ENCODE data around the gene TMPRSS15. TPM values are rescaled to one million over a fixed set of nuclear protein-coding genes. Genes with fewer than 3 reads are reported as not detected.

Gene TMPRSS15
- total and polyA plus RNA-seq, 4 donors: not detected

- no peaks in the 10 kb centered on the region for H3K36me3 ChIP-seq (ENCODE audit: control insufficient read depth in 4 of 4, insufficient read depth in 3 of 4, low read depth in 1 of 4, low read length in 3 of 4)
- H3K9ac ChIP-seq (ENCODE audit: low read depth in 1 of 2, low read length in 2 of 2): no peak overlapping the region
- H3K27me3 ChIP-seq (ENCODE audit: control insufficient read depth in 4 of 4, insufficient read depth in 4 of 4, low read length in 3 of 4): no peaks in the 10 kb centered on the region
- no peaks in the 10 kb centered on the region for H3K4me1 ChIP-seq (ENCODE audit: control insufficient read depth in 4 of 4, insufficient read depth in 4 of 4, low read length in 3 of 4)
- WGBS: 60% methylated on average over 4 of the region's 4 CpGs
- DNase-seq (ENCODE audit: low spot score): no peak
- H3K4me3 ChIP-seq (ENCODE audit: low read depth in 1 of 3, low read length in 3 of 3): no peak overlapping the region
- no peak overlapping the region for H3K27ac ChIP-seq (ENCODE audit: low read depth in 1 of 2, low read length in 2 of 2)
- TF ChIP-seq ATF3 (IDR thresholded peaks at IDR 0.05): no peak
- no peak for TF ChIP-seq FOXA2 (IDR thresholded peaks at IDR 0.05)
- no peak for TF ChIP-seq FOXA1 (IDR thresholded peaks at IDR 0.05)
- no peak for TF ChIP-seq JUND (IDR thresholded peaks at IDR 0.05)
- TF ChIP-seq HNF4G (IDR thresholded peaks at IDR 0.05): no peak
- TF ChIP-seq YY1 (IDR thresholded peaks at IDR 0.05): no peak
- no peak for TF ChIP-seq GABPA (IDR thresholded peaks at IDR 0.05 in 1 of 2, conservative IDR thresholded peaks at IDR 0.05 in 1 of 2)
- no peak for TF ChIP-seq ZBTB33 (IDR thresholded peaks at IDR 0.05)
- TF ChIP-seq MAX (IDR thresholded peaks at IDR 0.05): no peak
- no peak for TF ChIP-seq RXRA (IDR thresholded peaks at IDR 0.05)
- TF ChIP-seq SP1 (IDR thresholded peaks at IDR 0.05): no peak
- H3K9me3 ChIP-seq (ENCODE audit: control insufficient read depth in 4 of 4, low read length in 3 of 4): no peaks in the 10 kb centered on the region
These were observed 20.7 kb upstream of the TMPRSS15 start for GRCh38 chr21:18424276-18424675.

GRCh38 chr21:18417141-18417790 is 13.7 kb upstream of the TMPRSS15 start:
- WGBS: 58% methylated on average over 3 of the region's 3 CpGs
- Histone ChIP-seq H3K27me3 (ENCODE audit: control insufficient read depth in 4 of 4, insufficient read depth in 4 of 4, low read length in 3 of 4) (no peaks in the 10 kb centered on the region), H3K4me3 (ENCODE audit: low read depth in 1 of 3, low read length in 3 of 3) (no peak overlapping the region), H3K27ac (ENCODE audit: low read depth in 1 of 2, low read length in 2 of 2) (no peak overlapping the region), H3K4me1 (ENCODE audit: control insufficient read depth in 4 of 4, insufficient read depth in 4 of 4, low read length in 3 of 4) (no peaks in the 10 kb centered on the region), H3K36me3 (ENCODE audit: control insufficient read depth in 4 of 4, insufficient read depth in 3 of 4, low read depth in 1 of 4, low read length in 3 of 4) (no peaks in the 10 kb centered on the region), H3K9ac (ENCODE audit: low read depth in 1 of 2, low read length in 2 of 2) (no peak overlapping the region), H3K9me3 (ENCODE audit: control insufficient read depth in 4 of 4, low read length in 3 of 4) (no peaks in the 10 kb centered on the region)
- TF ChIP-seq MAX (IDR thresholded peaks at IDR 0.05): no peak
- TF ChIP-seq RXRA (IDR thresholded peaks at IDR 0.05): no peak
- no peak for TF ChIP-seq JUND (IDR thresholded peaks at IDR 0.05)
- no peak for TF ChIP-seq GABPA (IDR thresholded peaks at IDR 0.05 in 1 of 2, conservative IDR thresholded peaks at IDR 0.05 in 1 of 2)
- no peak for TF ChIP-seq HNF4A (conservative IDR thresholded peaks at IDR 0.05)
- TF ChIP-seq ZBTB33 (IDR thresholded peaks at IDR 0.05): no peak
- TF ChIP-seq YY1 (IDR thresholded peaks at IDR 0.05): no peak
- no peak for TF ChIP-seq FOXA2 (IDR thresholded peaks at IDR 0.05)
- no peak for TF ChIP-seq ATF3 (IDR thresholded peaks at IDR 0.05)
- no peak for TF ChIP-seq HNF4G (IDR thresholded peaks at IDR 0.05)
- no peak for TF ChIP-seq NR2F2 (IDR thresholded peaks at IDR 0.05)
- TF ChIP-seq RAD21 (IDR thresholded peaks at IDR 0.05): no peak
- TF ChIP-seq CTCF (IDR thresholded peaks at IDR 0.05; ENCODE audit: low read depth, low read length, missing input control): no peak
- no peak for TF ChIP-seq EGR1 (IDR thresholded peaks at IDR 0.05; ENCODE audit: low read depth in 2 of 2)
- TF ChIP-seq TAF1 (conservative IDR thresholded peaks at IDR 0.05): no peak
- TF ChIP-seq FOXA1 (IDR thresholded peaks at IDR 0.05): no peak
- TF ChIP-seq REST (IDR thresholded peaks at IDR 0.05): no peak
- no peak for TF ChIP-seq SP1 (IDR thresholded peaks at IDR 0.05)
- DNase-seq (ENCODE audit: low spot score): no peak
